ENCODE measurements around the gene ASB15. TPM values are rescaled to one million over a fixed set of nuclear protein-coding genes. Genes with fewer than 3 reads are reported as not detected.
A peak's percentile ranks its signal among the peaks of the same experiment; 100 is the strongest.

The ASB15 gene
- total RNA-seq, 1 donor from 2014 or later, result 2.6 TPM

- Histone ChIP-seq H3K4me1 (ENCODE audit: control insufficient read depth in 3 of 3, insufficient read depth in 3 of 3, low read length in 3 of 3) (peaks cover 20 to 46% (median 29%) of the 10 kb centered on the region in 3 donors), H3K36me3 (ENCODE audit: control insufficient read depth in 3 of 3, insufficient read depth in 3 of 3, low read length in 3 of 3) (no peaks in the 10 kb centered on the region), H3K27me3 (ENCODE audit: control insufficient read depth in 3 of 3, insufficient read depth in 3 of 3, low read length in 3 of 3) (no peaks in the 10 kb centered on the region), H3K9ac (ENCODE audit: low read depth in 1 of 3, low read length in 3 of 3) (peak overlapping the region; percentile 52 to 68 (median 67)), H3K9me3 (ENCODE audit: control insufficient read depth in 3 of 3, low read length in 3 of 3) (no peaks in the 10 kb centered on the region), H3K27ac (ENCODE audit: low read depth, low read length) (peak overlapping the region; percentile 90), H3K4me3 (ENCODE audit: low read length in 3 of 3) (peak overlapping the region; percentile 34 to 51 (median 46))
These were observed 42.1 kb downstream of the ASB15 start for GRCh38 chr7:123643495-123644441.

DNA sequence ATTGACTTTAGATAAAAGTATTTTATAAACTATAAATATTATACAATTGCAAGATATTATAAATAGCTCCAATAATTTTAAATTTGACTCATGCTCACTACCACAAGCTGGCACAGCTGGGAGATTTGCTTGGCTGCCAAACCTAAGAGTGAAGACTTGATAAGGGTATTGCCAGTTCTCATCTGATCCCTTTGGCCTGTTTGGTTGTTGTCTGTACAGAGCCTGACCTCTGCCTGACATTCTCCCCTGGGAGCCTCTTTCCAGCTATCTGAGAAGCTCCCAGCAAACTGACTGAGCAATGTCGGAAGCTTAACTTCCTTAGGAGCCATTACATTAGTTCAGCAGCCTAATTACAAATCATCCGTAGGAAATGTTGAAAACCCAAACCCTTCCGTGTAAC, 43.9 kb downstream of the ASB15 start:
- peak overlapping the region; percentile 67 to 73 (median 68) for H3K9ac ChIP-seq (ENCODE audit: low read depth in 1 of 3, low read length in 3 of 3)
- peak overlapping the region; percentile 90 for H3K27ac ChIP-seq (ENCODE audit: low read depth, low read length)
- H3K4me3 ChIP-seq (ENCODE audit: low read length in 3 of 3), result peak overlapping the region; percentile 38 to 49 (median 42)
- no peaks in the 10 kb centered on the region for H3K9me3 ChIP-seq (ENCODE audit: control insufficient read depth in 3 of 3, low read length in 3 of 3)
- H3K27me3 ChIP-seq (ENCODE audit: control insufficient read depth in 3 of 3, insufficient read depth in 3 of 3, low read length in 3 of 3), result no peaks in the 10 kb centered on the region
- peaks cover 31 to 45% (median 35%) of the 10 kb centered on the region in 3 donors for H3K4me1 ChIP-seq (ENCODE audit: control insufficient read depth in 3 of 3, insufficient read depth in 3 of 3, low read length in 3 of 3)
- no peaks in the 10 kb centered on the region for H3K36me3 ChIP-seq (ENCODE audit: control insufficient read depth in 3 of 3, insufficient read depth in 3 of 3, low read length in 3 of 3)

DNA sequence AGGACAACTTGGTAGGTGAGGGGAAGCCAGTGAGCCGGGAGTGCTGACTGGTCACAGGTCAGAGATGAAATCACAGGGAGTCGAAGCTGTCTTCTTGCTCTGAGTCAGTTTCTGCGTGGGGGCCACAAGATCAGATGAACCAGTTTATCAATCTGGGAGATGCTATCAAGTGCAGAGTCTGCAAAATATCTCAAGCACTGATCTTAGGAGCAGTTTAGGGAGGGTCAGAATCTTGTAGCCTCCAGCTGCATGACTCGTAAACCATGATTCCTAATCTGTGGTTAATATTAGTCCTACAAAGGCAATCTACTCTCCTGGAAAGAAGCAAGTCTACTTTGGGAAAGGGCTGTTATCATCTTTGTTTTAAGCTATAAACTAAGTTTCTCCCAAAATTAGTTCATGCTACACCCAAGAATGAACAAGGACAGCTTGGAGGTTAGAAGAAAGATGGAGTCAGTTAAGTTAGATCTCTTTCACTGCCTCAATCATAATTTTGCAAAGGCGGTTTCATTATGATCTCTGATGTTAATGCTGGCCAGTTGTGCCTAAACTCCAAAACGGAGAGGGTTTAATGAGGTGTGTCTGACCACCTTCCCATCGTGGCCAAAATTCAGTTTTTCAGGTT, 45.6 kb downstream of the ASB15 start:
- peak overlapping the region; percentile 27 to 39 (median 35) for H3K9ac ChIP-seq (ENCODE audit: low read depth in 1 of 3, low read length in 3 of 3)
- H3K27me3 ChIP-seq (ENCODE audit: control insufficient read depth in 3 of 3, insufficient read depth in 3 of 3, low read length in 3 of 3), result no peaks in the 10 kb centered on the region
- peaks cover 33 to 39% (median 34%) of the 10 kb centered on the region in 3 donors for H3K4me1 ChIP-seq (ENCODE audit: control insufficient read depth in 3 of 3, insufficient read depth in 3 of 3, low read length in 3 of 3)
- no peaks in the 10 kb centered on the region for H3K36me3 ChIP-seq (ENCODE audit: control insufficient read depth in 3 of 3, insufficient read depth in 3 of 3, low read length in 3 of 3)
- H3K9me3 ChIP-seq (ENCODE audit: control insufficient read depth in 3 of 3, low read length in 3 of 3), result no peaks in the 10 kb centered on the region
- peak overlapping the region; percentile 90 for H3K27ac ChIP-seq (ENCODE audit: low read depth, low read length)
- peak overlapping the region in 1 of 3 donors; percentile 25 for H3K4me3 ChIP-seq (ENCODE audit: low read length in 3 of 3)

DNA sequence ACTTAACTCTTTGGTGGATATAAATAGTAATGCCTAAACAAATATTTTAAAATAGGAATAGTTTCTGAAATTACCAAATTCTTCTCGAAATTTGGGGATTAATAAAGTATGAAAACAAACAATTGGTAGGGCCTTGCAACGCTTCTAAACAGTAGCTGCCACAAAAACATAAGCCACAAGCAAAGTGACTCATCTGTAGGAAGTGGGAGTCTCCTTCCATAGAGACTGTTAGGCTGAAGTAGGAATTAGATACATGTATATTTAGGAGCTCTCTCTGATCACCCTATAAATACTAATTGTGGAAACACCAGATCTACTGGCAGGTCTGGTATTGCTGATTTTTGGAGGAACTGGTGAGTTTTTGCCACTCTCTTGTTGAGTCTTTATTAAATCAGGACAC, 48.3 kb downstream of the ASB15 start:
- no peaks in the 10 kb centered on the region for H3K36me3 ChIP-seq (ENCODE audit: control insufficient read depth in 3 of 3, insufficient read depth in 3 of 3, low read length in 3 of 3)
- H3K27me3 ChIP-seq (ENCODE audit: control insufficient read depth in 3 of 3, insufficient read depth in 3 of 3, low read length in 3 of 3), result no peaks in the 10 kb centered on the region
- H3K9ac ChIP-seq (ENCODE audit: low read depth in 1 of 3, low read length in 3 of 3), result no peak overlapping the region
- no peaks in the 10 kb centered on the region for H3K9me3 ChIP-seq (ENCODE audit: control insufficient read depth in 3 of 3, low read length in 3 of 3)
- peaks cover 24 to 32% (median 30%) of the 10 kb centered on the region in 3 donors for H3K4me1 ChIP-seq (ENCODE audit: control insufficient read depth in 3 of 3, insufficient read depth in 3 of 3, low read length in 3 of 3)
- peak overlapping the region in 1 of 3 donors; percentile 31 for H3K4me3 ChIP-seq (ENCODE audit: low read length in 3 of 3)
- peak overlapping the region; percentile 45 for H3K27ac ChIP-seq (ENCODE audit: low read depth, low read length)

DNA sequence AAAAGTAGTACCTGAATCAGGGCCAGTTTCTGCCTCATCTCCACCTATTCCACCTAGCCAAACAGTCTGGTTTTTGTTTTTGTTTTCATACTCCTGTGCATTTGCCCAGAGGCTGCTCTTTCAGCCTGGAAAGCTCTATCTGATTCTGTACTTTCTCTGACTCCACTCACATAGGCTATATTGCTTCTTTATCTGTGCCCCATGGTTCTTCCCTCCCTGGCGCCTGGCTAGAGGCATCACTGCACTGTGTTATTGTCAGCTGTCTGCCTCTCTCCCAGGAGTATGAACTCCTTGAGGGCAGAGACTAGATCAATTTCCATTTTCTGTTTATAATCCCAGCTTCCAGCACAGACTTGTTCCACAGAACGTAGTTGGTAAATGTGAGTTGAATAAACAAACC, 49.0 kb downstream of the ASB15 start:
- Histone ChIP-seq H3K9me3 (ENCODE audit: control insufficient read depth in 3 of 3, low read length in 3 of 3) (no peaks in the 10 kb centered on the region), H3K4me1 (ENCODE audit: control insufficient read depth in 3 of 3, insufficient read depth in 3 of 3, low read length in 3 of 3) (peaks cover 22 to 32% (median 30%) of the 10 kb centered on the region in 3 donors), H3K27ac (ENCODE audit: low read depth, low read length) (peak overlapping the region; percentile 45), H3K9ac (ENCODE audit: low read depth in 1 of 3, low read length in 3 of 3) (peak overlapping the region in 2 of 3 donors; percentile 27 to 42), H3K4me3 (ENCODE audit: low read length in 3 of 3) (peak overlapping the region in 1 of 3 donors; percentile 17), H3K27me3 (ENCODE audit: control insufficient read depth in 3 of 3, insufficient read depth in 3 of 3, low read length in 3 of 3) (no peaks in the 10 kb centered on the region), H3K36me3 (ENCODE audit: control insufficient read depth in 3 of 3, insufficient read depth in 3 of 3, low read length in 3 of 3) (no peaks in the 10 kb centered on the region)

GRCh38 chr7:123652406-123652805, 50.8 kb downstream of the ASB15 start:
- Histone ChIP-seq H3K4me1 (ENCODE audit: control insufficient read depth in 3 of 3, insufficient read depth in 3 of 3, low read length in 3 of 3) (peaks cover 17 to 28% (median 20%) of the 10 kb centered on the region in 3 donors), H3K36me3 (ENCODE audit: control insufficient read depth in 3 of 3, insufficient read depth in 3 of 3, low read length in 3 of 3) (peaks cover 0 to 16% (median 2%) of the 10 kb centered on the region in 3 donors), H3K9me3 (ENCODE audit: control insufficient read depth in 3 of 3, low read length in 3 of 3) (no peaks in the 10 kb centered on the region), H3K27me3 (ENCODE audit: control insufficient read depth in 3 of 3, insufficient read depth in 3 of 3, low read length in 3 of 3) (no peaks in the 10 kb centered on the region), H3K27ac (ENCODE audit: low read depth, low read length) (peak overlapping the region; percentile 15), H3K9ac (ENCODE audit: low read depth in 1 of 3, low read length in 3 of 3) (no peak overlapping the region), H3K4me3 (ENCODE audit: low read length in 3 of 3) (no peak overlapping the region)

DNA sequence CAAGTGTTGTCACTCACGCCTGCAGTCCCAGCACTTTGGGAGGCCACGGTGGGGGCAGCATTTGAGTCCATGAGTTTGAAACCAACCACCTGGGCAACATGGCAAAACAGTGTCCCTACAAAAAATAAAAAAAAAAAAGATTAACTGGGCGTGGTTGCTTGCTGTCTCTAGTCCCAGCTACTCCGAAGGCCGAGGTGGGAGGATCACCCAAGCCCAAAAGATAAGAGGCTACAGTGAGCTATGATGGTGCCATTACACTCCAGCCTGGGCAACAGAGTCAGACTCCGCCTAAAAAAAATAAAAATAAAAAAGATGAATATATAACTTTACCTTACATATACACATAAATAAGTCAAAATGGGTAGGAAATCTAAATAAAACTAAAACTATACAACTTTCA, 51.5 kb downstream of the ASB15 start:
- H3K27ac ChIP-seq (ENCODE audit: low read depth, low read length), result no peak overlapping the region
- H3K27me3 ChIP-seq (ENCODE audit: control insufficient read depth in 3 of 3, insufficient read depth in 3 of 3, low read length in 3 of 3), result no peaks in the 10 kb centered on the region
- H3K36me3 ChIP-seq (ENCODE audit: control insufficient read depth in 3 of 3, insufficient read depth in 3 of 3, low read length in 3 of 3), result peaks cover 5 to 22% (median 7%) of the 10 kb centered on the region in 3 donors
- H3K9me3 ChIP-seq (ENCODE audit: control insufficient read depth in 3 of 3, low read length in 3 of 3), result no peaks in the 10 kb centered on the region
- H3K4me1 ChIP-seq (ENCODE audit: control insufficient read depth in 3 of 3, insufficient read depth in 3 of 3, low read length in 3 of 3), result peaks cover 12 to 24% (median 20%) of the 10 kb centered on the region in 3 donors
- H3K9ac ChIP-seq (ENCODE audit: low read depth in 1 of 3, low read length in 3 of 3), result no peak overlapping the region
- H3K4me3 ChIP-seq (ENCODE audit: low read length in 3 of 3), result no peak overlapping the region

- peak within 1 kb of the TSS; percentile 93 to 99 (median 99) for H3K9ac ChIP-seq (ENCODE audit: low read depth in 1 of 3, low read length in 3 of 3)
- H3K27ac ChIP-seq (ENCODE audit: low read depth, low read length), result peak within 1 kb of the TSS; percentile 98
These were observed 54.0 kb downstream of the ASB15 start, which contains the start of gene LMOD2 for GRCh38 chr7:123655614-123656013. Gene LMOD2, plus strand, starts transcription at chr7:123655866. Its CDS starts 98 bp downstream, at chr7:123655964.

DNA sequence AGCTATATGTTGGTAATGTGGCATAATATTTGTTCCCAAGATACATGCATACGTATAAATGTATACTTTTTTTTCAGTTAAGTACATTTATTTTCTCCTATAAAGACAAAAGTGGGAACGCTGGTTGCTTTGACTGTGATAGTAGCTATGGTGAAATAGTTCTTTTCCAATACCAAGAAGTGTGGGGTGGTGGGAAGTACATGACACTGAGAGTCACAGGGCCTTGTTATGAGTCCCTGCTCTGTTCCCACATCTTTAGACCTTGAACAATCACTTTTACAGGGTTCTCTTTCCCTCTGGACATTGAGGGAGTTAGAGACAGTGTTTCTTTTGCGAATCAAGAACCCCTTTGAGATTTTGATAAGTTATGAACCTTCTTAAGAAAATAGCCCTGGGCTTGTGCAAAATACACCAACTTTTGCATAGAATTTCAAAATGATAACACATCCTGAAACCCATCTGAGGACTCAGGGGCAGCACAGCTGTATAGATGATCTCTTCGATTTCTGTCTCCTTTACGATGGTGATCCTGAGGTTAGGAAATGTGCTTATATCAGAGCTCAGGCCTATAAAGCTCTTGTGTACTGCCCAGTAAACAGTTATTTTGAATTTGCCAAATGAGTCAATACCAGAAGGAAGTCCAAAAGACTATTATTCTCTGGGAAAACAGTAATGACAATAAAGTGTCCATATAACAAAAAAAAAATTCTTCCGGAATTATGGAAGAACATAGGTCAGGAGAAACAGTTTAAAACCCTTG, 55.1 kb downstream of the ASB15 start:
- Histone ChIP-seq H3K27ac (ENCODE audit: low read depth, low read length) (peak overlapping the region; percentile 98), H3K9me3 (ENCODE audit: control insufficient read depth in 3 of 3, low read length in 3 of 3) (no peaks in the 10 kb centered on the region), H3K27me3 (ENCODE audit: control insufficient read depth in 3 of 3, insufficient read depth in 3 of 3, low read length in 3 of 3) (no peaks in the 10 kb centered on the region), H3K9ac (ENCODE audit: low read depth in 1 of 3, low read length in 3 of 3) (peak overlapping the region; percentile 93 to 99 (median 99)), H3K4me1 (ENCODE audit: control insufficient read depth in 3 of 3, insufficient read depth in 3 of 3, low read length in 3 of 3) (peaks cover 0 to 4% (median 4%) of the 10 kb centered on the region in 3 donors), H3K4me3 (ENCODE audit: low read length in 3 of 3) (peak overlapping the region; percentile 73 to 95 (median 92)), H3K36me3 (ENCODE audit: control insufficient read depth in 3 of 3, insufficient read depth in 3 of 3, low read length in 3 of 3) (peaks cover 14 to 42% (median 16%) of the 10 kb centered on the region in 3 donors)

More at GRCh38 chr7:123655614-123656013, 54.0 kb downstream of the ASB15 start, which contains the start of gene LMOD2:
- no peaks in the 10 kb centered on the region for H3K27me3 ChIP-seq (ENCODE audit: control insufficient read depth in 3 of 3, insufficient read depth in 3 of 3, low read length in 3 of 3)
- peaks cover 1 to 7% (median 6%) of the 10 kb centered on the region in 3 donors for H3K4me1 ChIP-seq (ENCODE audit: control insufficient read depth in 3 of 3, insufficient read depth in 3 of 3, low read length in 3 of 3)
- H3K4me3 ChIP-seq (ENCODE audit: low read length in 3 of 3), result peak within 1 kb of the TSS; percentile 73 to 95 (median 92)
- peaks cover 12 to 39% (median 16%) of the 10 kb centered on the region in 3 donors for H3K36me3 ChIP-seq (ENCODE audit: control insufficient read depth in 3 of 3, insufficient read depth in 3 of 3, low read length in 3 of 3)
- H3K9me3 ChIP-seq (ENCODE audit: control insufficient read depth in 3 of 3, low read length in 3 of 3), result no peaks in the 10 kb centered on the region

All from skeletal muscle tissue (tissue), 4 donors.